HG02571 (cell line): ENCODE data around the gene HECTD3.
A peak's percentile ranks its signal among the peaks of the same experiment; 100 is the strongest.
"Not testable (repeated sequence)": the region's sequence is repeated elsewhere in the genome, so short reads cannot be mapped to it uniquely, and the experiment has no call there.

Experiments
- ATAC-seq: cut with Tn5 transposase; IDR thresholded peaks from one replicate; pipeline ENCODE4 v1.9.1; 2021; ENCODE audit warnings: mild to moderate bottlenecking, moderate library complexity; ENCODE audit not compliant: unreplicated experiment

The HECTD3 gene

GRCh38 chr1:45014321-45015028, 3.4 kb upstream of the HECTD3 start:
- no peak for ATAC-seq

- no peak for ATAC-seq
These were observed 2.6 kb upstream of the HECTD3 start for GRCh38 chr1:45013551-45014209.

- ATAC-seq, result no peak
These were observed 1.6 kb upstream of the HECTD3 start for GRCh38 chr1:45012639-45013278.

GRCh38 chr1:45011837-45012638, 914 bp upstream of the HECTD3 start, which contains the start of gene UROD:
Gene UROD (plus strand): TSS chr1:45012254. CDS start chr1:45012266, 12 bp downstream.
- peak; percentile 65 for ATAC-seq

GRCh38 chr1:45009956-45010854, 919 bp downstream of the HECTD3 start:
- no peak for ATAC-seq

- no peak for ATAC-seq
These were observed 1.7 kb downstream of the HECTD3 start for GRCh38 chr1:45009296-45009865.

- no peak for ATAC-seq
These were observed 2.6 kb downstream of the HECTD3 start for GRCh38 chr1:45008516-45008915.

- no peak for ATAC-seq
These were observed 3.0 kb downstream of the HECTD3 start for GRCh38 chr1:45008076-45008475.

GRCh38 chr1:45007311-45007710, 3.8 kb downstream of the HECTD3 start:
- ATAC-seq, result no peak

- ATAC-seq, result no peak
These were observed 5.4 kb downstream of the HECTD3 start for GRCh38 chr1:45005761-45006160.

- no peak for ATAC-seq
These were observed 6.7 kb downstream of the HECTD3 start for GRCh38 chr1:45004281-45004920.

GRCh38 chr1:45003741-45004140, 7.4 kb downstream of the HECTD3 start:
- no peak for ATAC-seq

GRCh38 chr1:45002650-45003645, 8.2 kb downstream of the HECTD3 start:
- ATAC-seq, result no peak

- ATAC-seq, result not testable (repeated sequence)
These were observed 9.5 kb downstream of the HECTD3 start for GRCh38 chr1:45001576-45001975.

GRCh38 chr1:45001011-45001481, 10.1 kb downstream of the HECTD3 start:
- ATAC-seq, result no peak

- no peak for ATAC-seq
These were observed 11.9 kb downstream of the HECTD3 start for GRCh38 chr1:44999232-44999631.

- ATAC-seq, result no peak
These were observed 15.5 kb downstream of the HECTD3 start for GRCh38 chr1:44995467-44996238.
